Measurements from ENCODE around the gene RAG2. TPM values are rescaled to one million over a fixed set of nuclear protein-coding genes. Genes with fewer than 3 reads are reported as not detected.

RAG2 gene
- total and polyA plus RNA-seq, 7 donors, result 0.43 TPM; not detected in 6

GRCh38 chr11:36586543-36586942, 11.5 kb downstream of the RAG2 start:
- Histone ChIP-seq H3K27me3 (ENCODE audit: insufficient read depth in 3 of 3, low read length in 2 of 3) (peaks cover 0 to 13% (median 6%) of the 10 kb centered on the region in 3 donors), H3K36me3 (ENCODE audit: insufficient read depth in 1 of 2, low read depth in 1 of 2) (no peaks in the 10 kb centered on the region), H3K9me3 (no peaks in the 10 kb centered on the region), H3K27ac (no peak overlapping the region), H3K4me1 (no peaks in the 10 kb centered on the region), H3K4me3 (no peak overlapping the region)
- intact Hi-C loops (cut with DNase I), result no loop called here
- no peak for TF ChIP-seq CTCF (IDR thresholded peaks at IDR 0.05)
- DNase-seq (no peak), ATAC-seq (no peak)

DNA sequence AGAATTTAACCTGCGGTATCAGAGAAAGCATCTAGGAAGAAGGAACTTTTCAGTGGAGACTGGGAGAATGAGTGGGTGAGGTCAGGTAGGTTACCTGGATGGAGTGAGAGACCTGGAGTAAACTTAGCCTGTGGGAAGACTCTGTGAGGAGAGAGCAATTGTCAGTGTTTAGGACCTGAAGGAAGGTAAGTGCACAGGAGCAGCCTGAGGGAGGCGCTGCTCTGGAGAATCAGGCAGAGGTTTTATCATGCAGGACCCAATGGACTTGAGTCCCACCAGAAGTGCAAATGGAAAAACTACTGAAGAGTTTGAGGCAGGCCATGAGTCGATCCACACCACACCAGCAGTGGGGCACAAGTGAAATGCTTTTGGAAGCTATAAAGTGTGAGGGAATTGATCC, 14.4 kb downstream of the RAG2 start:
- Histone ChIP-seq H3K27ac (no peak overlapping the region), H3K4me1 (no peaks in the 10 kb centered on the region), H3K9me3 (no peaks in the 10 kb centered on the region), H3K36me3 (ENCODE audit: insufficient read depth in 1 of 2, low read depth in 1 of 2) (no peaks in the 10 kb centered on the region), H3K27me3 (ENCODE audit: insufficient read depth in 3 of 3, low read length in 2 of 3) (peaks cover 0 to 5% (median under 1%) of the 10 kb centered on the region in 3 donors), H3K4me3 (no peak overlapping the region)
- DNase-seq, result no peak
- WGBS, 3 donors, result 55 to 68% (median 61%) methylated on average over 3 of the region's 3 CpGs
- no peak for TF ChIP-seq CTCF (IDR thresholded peaks at IDR 0.05)
- intact Hi-C loops (cut with DNase I), result no loop called here
- ATAC-seq, result no peak

DNA sequence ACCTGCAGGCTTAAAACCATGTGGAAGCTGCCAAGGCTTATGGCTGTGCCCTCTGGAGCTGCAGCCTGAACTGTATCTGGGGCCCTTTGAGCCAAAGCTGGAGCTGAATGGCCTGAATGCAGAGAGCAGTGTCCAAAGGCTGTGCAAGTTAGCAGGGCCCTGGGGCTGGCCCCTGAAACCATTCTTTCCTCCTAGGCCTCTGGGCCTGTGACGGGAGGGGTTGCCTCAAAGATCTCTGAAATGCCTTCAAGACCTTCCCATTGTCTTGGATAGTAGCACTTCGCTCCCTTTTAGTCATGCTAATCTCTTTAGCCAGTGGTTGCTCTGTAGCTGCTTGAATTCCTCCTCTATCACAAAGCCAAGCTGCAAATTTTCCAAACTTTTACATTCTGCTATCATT, 16.5 kb downstream of the RAG2 start:
- intact Hi-C loops (cut with DNase I), result no loop called here
- no peak for TF ChIP-seq CTCF (IDR thresholded peaks at IDR 0.05)
- Histone ChIP-seq H3K27ac (no peak overlapping the region), H3K4me1 (no peaks in the 10 kb centered on the region), H3K36me3 (ENCODE audit: insufficient read depth in 1 of 2, low read depth in 1 of 2) (no peaks in the 10 kb centered on the region), H3K9me3 (no peaks in the 10 kb centered on the region), H3K27me3 (ENCODE audit: insufficient read depth in 3 of 3, low read length in 2 of 3) (peaks cover 0 to 3% (median 0%) of the 10 kb centered on the region in 3 donors), H3K4me3 (no peak overlapping the region)
- DNase-seq, result no peak
- ATAC-seq, result no peak
- WGBS, 3 donors, result 85 to 89% (median 86%) methylated on average over 2 of the region's 2 CpGs

- Histone ChIP-seq H3K9me3 (no peaks in the 10 kb centered on the region), H3K27me3 (ENCODE audit: insufficient read depth in 3 of 3, low read length in 2 of 3) (peaks cover 0 to 6% (median 0%) of the 10 kb centered on the region in 3 donors), H3K4me1 (no peaks in the 10 kb centered on the region), H3K4me3 (no peak overlapping the region), H3K36me3 (ENCODE audit: insufficient read depth in 1 of 2, low read depth in 1 of 2) (no peaks in the 10 kb centered on the region), H3K27ac (no peak overlapping the region)
- WGBS, 3 donors, result 26 to 37% (median 31%) methylated on average over 1 of the region's 1 CpG
- ATAC-seq (no peak), DNase-seq (no peak)
- intact Hi-C loops (cut with DNase I), result no loop called here
- no peak for TF ChIP-seq CTCF (IDR thresholded peaks at IDR 0.05)
These were observed 19.6 kb downstream of the RAG2 start for GRCh38 chr11:36578458-36578857.

DNA sequence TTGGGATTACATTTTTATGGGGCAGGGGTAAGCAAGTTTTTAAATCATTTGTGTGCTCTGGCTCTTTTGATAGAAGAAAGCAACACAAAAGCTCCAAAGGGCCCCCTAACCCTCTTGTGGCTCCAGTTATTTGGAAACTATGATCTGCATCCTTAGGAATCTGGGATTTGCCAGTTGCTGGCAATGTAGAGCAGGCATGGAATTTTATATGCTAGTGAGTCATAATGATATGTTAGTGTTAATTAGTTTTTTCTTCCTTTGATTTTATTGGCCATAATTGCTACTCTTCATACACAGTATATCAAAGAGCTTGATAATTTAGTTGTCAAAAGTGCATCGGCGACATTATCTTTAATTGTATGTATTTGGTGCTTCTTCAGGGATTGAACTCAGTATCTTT, 20.2 kb downstream of the RAG2 start:
- WGBS, 3 donors, result 83 to 86% (median 85%) methylated on average over 2 of the region's 2 CpGs

More for the DNA sequence above, 20.2 kb downstream of the RAG2 start:
- Histone ChIP-seq H3K9me3 (no peaks in the 10 kb centered on the region), H3K36me3 (ENCODE audit: insufficient read depth in 1 of 2, low read depth in 1 of 2) (no peaks in the 10 kb centered on the region), H3K4me1 (no peaks in the 10 kb centered on the region), H3K27me3 (ENCODE audit: insufficient read depth in 3 of 3, low read length in 2 of 3) (peaks cover 0 to 6% (median 0%) of the 10 kb centered on the region in 3 donors), H3K27ac (no peak overlapping the region), H3K4me3 (no peak overlapping the region)
- intact Hi-C loops (cut with DNase I), result no loop called here
- DNase-seq, result no peak
- TF ChIP-seq CTCF (IDR thresholded peaks at IDR 0.05), result no peak
- ATAC-seq, result no peak

Measured in psoas muscle (tissue), 8 donors.